Tibial nerve (tissue), 4 donors: ENCODE data around the gene TAS1R1. TPM values are rescaled to one million over a fixed set of nuclear protein-coding genes. Genes with fewer than 3 reads are reported as not detected.

Experiments used
- DNase-seq, 2 donors: peaks; one replicate each; pipeline ENCODE4 v3.0.0-alpha.2; 2019; ENCODE audit warnings: low spot score in 2 of 2
- H3K27ac ChIP-seq, 4 donors: fragments of 200-600 bp; sonication (generic) in 3 of 4; one replicate each; pipeline ENCODE4 v1.5.1; 2017 to 2019; ENCODE audit warnings: mild to moderate bottlenecking in 1 of 4
- H3K27me3 ChIP-seq, 2 donors: fragments of 200-600 bp; sonication (generic) in 1 of 2; one replicate each; pipeline versions ENCODE4 v1.5.1 to v1.6.0; 2017 to 2019
- H3K36me3 ChIP-seq, 3 donors: fragments of 200-600 bp; sonication (generic); one replicate each; pipeline ENCODE4 v1.5.1; 2018 to 2019
- H3K4me1 ChIP-seq, 4 donors: fragments of 200-600 bp; sonication (generic) in 3 of 4; one replicate each; pipeline ENCODE4 v1.5.1; 2017 to 2019
- H3K4me3 ChIP-seq, 4 donors: fragments of 200-600 bp; sonication (generic) in 3 of 4; one replicate each; pipeline ENCODE4 v1.5.1; 2017 to 2019; ENCODE audit warnings: mild to moderate bottlenecking in 1 of 4, moderate library complexity in 1 of 4
- H3K9me3 ChIP-seq, 4 donors: fragments of 200-600 bp; sonication (generic) in 3 of 4; one replicate each; pipeline ENCODE4 v1.5.1; 2017 to 2019
- CTCF ChIP-seq, 5 experiments: fragments of 200-600 bp in 3 of 5; fragments of 450-650 bp in 2 of 5; sonication (generic) in 3 of 5; IDR thresholded peaks; one replicate each; pipeline ENCODE4 v1.5.1; 2016 to 2019; ENCODE audit warnings: antibody characterized with exemption in 5 of 5, mild to moderate bottlenecking in 3 of 5, moderate library complexity in 2 of 5
- EP300 ChIP-seq, 2 donors: sonication (generic); formaldehyde crosslinking; IDR thresholded peaks; one replicate each; pipeline ENCODE4 v1.6.1; 2017; ENCODE audit warnings: antibody characterized with exemption in 2 of 2, mild to moderate bottlenecking in 1 of 2
- POLR2A ChIP-seq, 2 donors: fragments of 450-650 bp; IDR thresholded peaks; one replicate each; pipeline ENCODE4 v1.6.1; 2017; ENCODE audit warnings: antibody characterized with exemption in 2 of 2, mild to moderate bottlenecking in 2 of 2, moderate library complexity in 2 of 2
- WGBS, 2 donors: methylation state at CpG; one replicate each; pipeline ENCODE4 v1.1.5; 2018; 5-methylcytosine and 5-hydroxymethylcytosine counted together
- total RNA-seq, 4 donors: library from RNA; depleted of rRNA; stranded (reverse); fragments of >200 nt; gene quantifications; one replicate each; pipeline ENCODE4 v1.1.0, GENCODE V29; 2016

TAS1R1 gene
- total RNA-seq, 4 donors from 2014 or later, result 0.22 to 0.78 TPM; not detected in 2

DNA sequence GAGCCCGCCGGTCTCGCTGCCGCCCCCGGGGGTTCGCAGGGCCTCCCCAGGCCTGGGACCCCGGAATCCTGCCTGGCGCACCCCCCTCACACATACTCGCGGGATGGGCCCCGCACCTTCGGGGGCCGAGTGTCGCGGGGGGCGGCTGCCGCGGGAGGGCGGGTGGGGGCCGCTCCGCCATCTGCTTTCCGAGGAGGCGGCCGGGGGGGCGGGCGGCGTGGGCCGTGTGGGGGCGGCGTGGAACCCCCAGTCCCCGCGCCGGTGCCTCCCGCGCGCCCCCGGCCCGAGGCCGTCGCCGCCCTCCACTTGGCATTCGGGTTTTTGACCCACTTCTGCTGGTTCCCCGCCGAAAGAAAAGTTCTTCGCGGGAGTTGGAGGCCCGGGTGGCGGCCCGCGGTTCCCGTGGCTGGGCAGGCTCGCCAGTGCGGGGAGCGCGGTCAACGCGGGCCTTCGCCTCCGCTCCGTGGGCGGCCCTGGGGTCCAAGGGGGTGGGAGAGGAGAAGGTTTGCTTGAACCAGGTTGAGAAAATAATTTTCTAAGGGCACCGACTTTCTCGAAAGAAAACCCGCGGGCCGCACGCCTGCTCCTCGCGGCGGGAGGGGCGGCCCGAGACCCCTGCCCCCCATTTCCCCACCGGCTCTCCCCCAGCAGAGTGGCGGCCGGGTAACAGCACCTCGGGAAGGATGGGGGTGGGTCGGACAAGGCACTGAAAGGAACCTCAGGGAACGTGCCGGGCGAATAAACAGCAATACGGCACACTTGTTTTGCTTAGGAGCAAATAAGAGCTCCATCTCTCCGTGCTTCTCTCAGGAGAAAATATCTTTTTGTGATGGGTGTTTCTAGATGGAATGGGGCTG, 60.0 kb downstream of the TAS1R1 start:
- 2 to 4% methylated on average over 29 to 39 of the region's 82 CpGs for WGBS, 2 donors
- Histone ChIP-seq H3K4me1 (peaks cover 0 to 40% (median 14%) of the 10 kb centered on the region in 4 donors), H3K27ac (peak overlapping the region; percentile 83 to 99 (median 95)), H3K27me3 (no peaks in the 10 kb centered on the region), H3K9me3 (no peaks in the 10 kb centered on the region), H3K36me3 (peaks cover 0 to 30% (median 0%) of the 10 kb centered on the region in 3 donors), H3K4me3 (peak overlapping the region; percentile 92 to 100 (median 98))
- DNase-seq, result no peak
- no peak for TF ChIP-seq CTCF (IDR thresholded peaks at IDR 0.05)
- no peak for TF ChIP-seq POLR2A (IDR thresholded peaks at IDR 0.05)
- TF ChIP-seq EP300 (IDR thresholded peaks at IDR 0.05), result no peak

DNA sequence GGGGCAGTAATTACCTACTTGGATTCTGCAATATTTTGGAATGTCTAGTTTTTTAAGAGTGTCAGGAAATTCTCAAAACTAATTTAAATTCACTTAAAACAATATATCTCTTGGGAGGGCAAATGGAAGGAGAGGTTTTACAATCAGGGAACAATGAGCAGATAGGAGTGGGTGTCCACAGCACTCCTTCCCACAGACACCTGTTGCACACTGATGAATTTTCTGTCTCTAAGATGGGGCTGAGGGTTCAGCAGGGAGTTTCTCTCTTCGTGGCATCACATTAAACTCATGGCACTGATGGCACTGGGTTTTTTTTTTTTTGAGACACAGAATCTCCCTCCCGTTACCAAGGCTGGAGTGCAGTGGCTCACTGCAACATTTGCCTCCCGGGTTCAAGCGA, 63.9 kb downstream of the TAS1R1 start:
- Histone ChIP-seq H3K27me3 (no peaks in the 10 kb centered on the region), H3K4me3 (no peak overlapping the region), H3K27ac (no peak overlapping the region), H3K9me3 (no peaks in the 10 kb centered on the region), H3K4me1 (peaks cover 0 to 20% (median 5%) of the 10 kb centered on the region in 4 donors), H3K36me3 (peaks cover 0 to 66% (median 0%) of the 10 kb centered on the region in 3 donors)
- 90 to 92% methylated on average over 4 of the region's 4 CpGs for WGBS, 2 donors
- no peak for TF ChIP-seq EP300 (IDR thresholded peaks at IDR 0.05)
- TF ChIP-seq CTCF (IDR thresholded peaks at IDR 0.05), result no peak
- no peak for TF ChIP-seq POLR2A (IDR thresholded peaks at IDR 0.05)
- DNase-seq, result no peak

DNA sequence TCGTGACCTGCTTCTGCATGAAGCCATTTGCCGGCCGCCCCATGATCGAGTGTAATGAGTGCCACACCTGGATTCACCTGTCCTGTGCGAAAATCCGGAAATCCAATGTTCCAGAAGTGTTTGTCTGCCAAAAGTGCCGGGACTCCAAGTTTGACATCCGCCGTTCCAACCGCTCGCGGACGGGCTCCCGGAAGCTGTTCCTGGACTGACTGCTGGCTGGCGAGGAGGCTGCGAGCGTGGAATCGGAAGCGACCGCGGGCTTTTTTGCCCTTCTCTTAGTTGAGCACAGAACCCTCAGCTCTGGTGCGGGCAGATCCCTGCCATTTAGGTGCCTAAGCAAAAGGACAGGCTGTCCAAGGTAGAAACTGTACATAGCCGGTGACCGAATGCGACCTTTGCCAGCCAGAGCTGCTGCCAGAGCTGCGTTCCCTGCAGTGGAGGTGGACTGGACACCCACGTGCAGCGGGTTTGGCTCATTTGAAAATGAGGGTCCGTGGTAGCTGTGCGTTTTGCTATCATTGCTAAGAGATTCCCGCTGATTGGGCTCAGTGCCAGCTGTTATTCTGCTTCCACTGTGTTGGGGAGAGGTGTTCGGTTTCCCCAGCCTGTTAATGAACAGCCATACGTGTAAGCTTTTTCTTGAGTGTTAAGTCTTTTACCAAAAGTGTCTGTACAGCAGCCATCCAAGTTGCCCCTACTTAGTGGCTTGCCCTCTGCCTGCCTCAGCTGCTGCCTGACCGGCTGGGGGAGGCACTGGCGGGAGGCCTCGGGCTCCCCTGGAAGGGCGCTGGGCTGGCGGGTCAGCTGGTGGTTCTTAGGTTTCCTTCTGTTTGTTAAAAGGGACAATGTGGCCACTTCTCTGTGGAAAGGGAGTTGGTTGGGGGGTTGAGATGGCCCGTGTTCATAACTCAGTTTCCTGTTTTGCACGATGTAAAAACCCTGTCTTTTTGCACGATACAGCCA, 66.6 kb downstream of the TAS1R1 start:
- Histone ChIP-seq H3K4me1 (peaks cover 0 to 22% (median 10%) of the 10 kb centered on the region in 4 donors), H3K27ac (no peak overlapping the region), H3K27me3 (no peaks in the 10 kb centered on the region), H3K9me3 (no peaks in the 10 kb centered on the region), H3K36me3 (peaks cover 0 to 67% (median 0%) of the 10 kb centered on the region in 3 donors), H3K4me3 (no peak overlapping the region)
- TF ChIP-seq POLR2A (IDR thresholded peaks at IDR 0.05), result no peak
- TF ChIP-seq CTCF (IDR thresholded peaks at IDR 0.05), result no peak
- TF ChIP-seq EP300 (IDR thresholded peaks at IDR 0.05), result no peak
- 86 to 88% methylated on average over 40 to 41 of the region's 41 CpGs for WGBS, 2 donors
- no peak for DNase-seq

GRCh38 chr1:6622396-6623152, 67.5 kb downstream of the TAS1R1 start:
- 87 to 92% methylated on average over 8 to 10 of the region's 10 CpGs for WGBS, 2 donors
- no peak for DNase-seq
- peaks cover 0 to 28% (median 17%) of the 10 kb centered on the region in 4 donors for H3K4me1 ChIP-seq
- no peaks in the 10 kb centered on the region for H3K27me3 ChIP-seq
- no peak overlapping the region for H3K27ac ChIP-seq
- no peak overlapping the region for H3K4me3 ChIP-seq
- TF ChIP-seq EP300 (IDR thresholded peaks at IDR 0.05), result no peak
- TF ChIP-seq POLR2A (IDR thresholded peaks at IDR 0.05), result no peak
- TF ChIP-seq CTCF (IDR thresholded peaks at IDR 0.05), result no peak
- H3K36me3 ChIP-seq, result peaks cover 0 to 70% (median 0%) of the 10 kb centered on the region in 3 donors
- H3K9me3 ChIP-seq, result no peaks in the 10 kb centered on the region
